B cell (primary cell): ENCODE measurements around the gene RPTOR. TPM values are rescaled to one million over a fixed set of nuclear protein-coding genes. Genes with fewer than 3 reads are reported as not detected.

Source experiments
- ATAC-seq: fragments of 200-7000 bp; cut with Tn5 transposase; one replicate; pipeline ENCODE4 v1.10.0; 2021; ENCODE audit warnings: low read depth, mild to moderate bottlenecking, moderate number of reproducible peaks, moderate library complexity
- CTCF ChIA-PET: fragments of 350-600 bp; sonication (Branson Sonifier 250); formaldehyde crosslinking; loops from one replicate; lab custom pipeline; 2021; ENCODE audit warnings: antibody characterized with exemption, inconsistent platforms; lab: Charles Lee
- POLR2A ChIA-PET: fragments of 350-600 bp; sonication (Branson Sonifier 250); formaldehyde crosslinking; loops from one replicate; lab custom pipeline; 2021; ENCODE audit warnings: antibody characterized with exemption; lab: Charles Lee
- DNase-seq: peaks from one replicate; pipeline ENCODE4 v3.0.0; 2013
- H2AFZ ChIP-seq: 2 replicates; pipeline ENCODE4 v1.6.1; 2012; ENCODE audit warnings: mild to moderate bottlenecking, low read depth, low read length; ENCODE audit not compliant: insufficient read depth, poor library complexity, severe bottlenecking
- H3K27ac ChIP-seq, 2 donors: 1 replicate in 1 of 2; 2 replicates in 1 of 2; pipeline ENCODE4 v1.5.1; 2012 to 2013; ENCODE audit warnings: low read length in 2 of 2, mild to moderate bottlenecking in 2 of 2, moderate library complexity in 1 of 2
- H3K27me3 ChIP-seq, 4 experiments: fragments of 200-600 bp in 1 of 4; sonication (generic) in 1 of 4; replicated peaks in 1 of 4; 1 replicate in 2 of 4; 2 replicates in 2 of 4; pipeline versions ENCODE4 v1.6.1 to v1.7.0; 2013 to 2016; ENCODE audit warnings: low read length in 3 of 4, mild to moderate bottlenecking in 2 of 4, mixed read lengths in 1 of 4, moderate library complexity in 1 of 4; ENCODE audit not compliant: insufficient read depth in 4 of 4, control insufficient read depth in 3 of 4; ENCODE audit errors: control extremely low read depth in 1 of 4
- H3K36me3 ChIP-seq, 2 experiments: replicated peaks in 1 of 2; 1 replicate in 1 of 2; 2 replicates in 1 of 2; pipeline versions ENCODE4 v1.6.1 to v1.7.1; 2013; ENCODE audit warnings: low read length in 1 of 2; ENCODE audit not compliant: insufficient read depth in 2 of 2, control insufficient read depth in 1 of 2; ENCODE audit errors: control extremely low read depth in 1 of 2, extremely low read depth in 1 of 2
- H3K4me1 ChIP-seq, 2 donors: fragments of 200-600 bp in 1 of 2; sonication (generic) in 1 of 2; 1 replicate in 1 of 2; 2 replicates in 1 of 2; pipeline versions ENCODE4 v1.5.1 to v1.6.1; 2013 to 2017; ENCODE audit warnings: low read length in 2 of 2; ENCODE audit not compliant: control insufficient read depth in 2 of 2, insufficient read depth in 2 of 2
- H3K4me2 ChIP-seq: replicated peaks from 2 replicates; pipeline ENCODE3; 2012; ENCODE audit warnings: mild to moderate bottlenecking, low read depth, low read length; ENCODE audit not compliant: poor library complexity, severe bottlenecking
- H3K4me3 ChIP-seq, 5 experiments: fragments of 200-600 bp in 1 of 5; sonication (generic) in 1 of 5; 1 replicate in 3 of 5; 2 replicates in 2 of 5; pipeline versions ENCODE4 v1.5.1 to v1.7.0; 2011 to 2016; ENCODE audit warnings: low read length in 4 of 5, mild to moderate bottlenecking in 4 of 5, low read depth in 2 of 5, control low read depth in 1 of 5, moderate library complexity in 1 of 5; ENCODE audit not compliant: insufficient read depth in 1 of 5; ENCODE audit errors: control extremely low read depth in 1 of 5, extremely low read depth in 1 of 5
- H3K79me2 ChIP-seq: fragments of 200-600 bp; sonication (generic); one replicate; pipeline ENCODE4 v1.6.0; 2016; ENCODE audit warnings: low read length; ENCODE audit not compliant: control insufficient read depth, insufficient read depth
- H3K9ac ChIP-seq: fragments of 200-600 bp; sonication (generic); 2 replicates; pipeline ENCODE4 v1.6.1; 2017; ENCODE audit warnings: mild to moderate bottlenecking, low read length, moderate library complexity
- H3K9me3 ChIP-seq, 3 donors: one replicate each; pipeline versions ENCODE4 v1.6.1 to v1.7.1; 2013; ENCODE audit warnings: low read length in 2 of 3; ENCODE audit not compliant: control insufficient read depth in 2 of 3, insufficient read depth in 1 of 3; ENCODE audit errors: control extremely low read depth in 1 of 3
- H4K20me1 ChIP-seq: 2 replicates; pipeline ENCODE4 v1.6.0; 2012; ENCODE audit warnings: mild to moderate bottlenecking, low read length; ENCODE audit not compliant: insufficient read depth, control insufficient read depth, poor library complexity, severe bottlenecking
- H3K27ac Mint-ChIP-seq: one replicate; pipeline ENCODE4 v1.8.0; 2021; ENCODE audit warnings: mixed read lengths
- H3K27me3 Mint-ChIP-seq: one replicate; pipeline ENCODE4 v1.8.0; 2021; ENCODE audit warnings: mixed read lengths
- H3K4me1 Mint-ChIP-seq: one replicate; pipeline ENCODE4 v1.8.0; 2021; ENCODE audit warnings: mixed read lengths
- H3K4me3 Mint-ChIP-seq: one replicate; pipeline ENCODE4 v1.8.0; 2021; ENCODE audit warnings: mixed read lengths
- H3K9me3 Mint-ChIP-seq: one replicate; pipeline ENCODE4 v1.8.0; 2022; ENCODE audit warnings: mixed read lengths; ENCODE audit not compliant: insufficient read depth
- CTCF ChIP-seq: fragments of 200-600 bp; IDR thresholded peaks from one replicate; pipeline ENCODE4 v1.8.0; 2022; ENCODE audit warnings: antibody characterized with exemption, mild to moderate bottlenecking
- EZH2 ChIP-seq: IDR thresholded peaks from 2 replicates; pipeline ENCODE4 v1.6.1; 2012; ENCODE audit warnings: borderline replicate concordance, low read depth, mild to moderate bottlenecking, moderate library complexity, low read length; ENCODE audit not compliant: insufficient read depth, poor library complexity, severe bottlenecking
- WGBS: methylation state at CpG from one replicate; pipeline ENCODE4 v1.1.5; 2013; ENCODE audit warnings: missing lambda C conversion rate; ENCODE audit not compliant: insufficient coverage; 5-methylcytosine and 5-hydroxymethylcytosine counted together
- intact Hi-C: fragments of 100-400 bp; cut with micrococcal nuclease; formaldehyde crosslinking; loops from one replicate; pipeline ENCODE4 v1.10.0; 2022
- polyA plus RNA-seq: library from polyadenylated mRNA; depleted of rRNA; stranded (reverse); fragments of >200 nt; gene quantifications from 2 replicates; pipeline ENCODE4 v1.2.3, GENCODE V29; 2012
- total RNA-seq, 2 donors: library from RNA; stranded (reverse); fragments of 120-200 nt in 1 of 2; gene quantifications; 1 replicate in 1 of 2; 2 replicates in 1 of 2; pipeline versions ENCODE4 v1.2.3 to v1.2.4, GENCODE V29; 2013 to 2022

RPTOR gene
- total and polyA plus RNA-seq, 2 donors (not counting 1 experiment from before 2014, with no cell fraction given), result 13.4 to 58.8 TPM

- H3K4me1 Mint-ChIP-seq, result peaks cover 6% of the 10 kb centered on the region
- Histone ChIP-seq H3K27me3 (no peaks in the 10 kb centered on the region), H3K4me1 (peaks cover 2 to 4% of the 10 kb centered on the region in 2 donors), H3K4me3 (no peak overlapping the region), H3K9ac (no peak overlapping the region), H3K27ac (no peak overlapping the region), H4K20me1 (no peaks in the 10 kb centered on the region), H3K9me3 (peaks cover 0 to 12% (median 0%) of the 10 kb centered on the region in 3 donors), H3K36me3 (peaks cover 0 to 18% of the 10 kb centered on the region in 2 experiments), H3K4me2 (no peak overlapping the region), H3K79me2 (no peaks in the 10 kb centered on the region), H2AFZ (no peak overlapping the region)
- DNase-seq, result no peak
- no peak overlapping the region for H3K27ac Mint-ChIP-seq
- H3K4me3 Mint-ChIP-seq, result no peak overlapping the region
- 92% methylated on average over 7 of the region's 11 CpGs for WGBS
- TF ChIP-seq EZH2 (no peak), CTCF (no peak)
- CTCF ChIA-PET, result interaction anchor here (1.0 kb wide), 1 partner anchor 120 kb away, joined by 3 read pairs; no protein-coding TSS in a partner anchor
- no peak for ATAC-seq
- H3K9me3 Mint-ChIP-seq, result no peaks in the 10 kb centered on the region
- intact Hi-C loops, result no loop called here
- POLR2A ChIA-PET, result no interaction called here
- no peaks in the 10 kb centered on the region for H3K27me3 Mint-ChIP-seq
Observed at GRCh38 chr17:80861418-80861815, 316.8 kb downstream of the RPTOR start.

GRCh38 chr17:80861892-80862291 is 317.3 kb downstream of the RPTOR start:
- WGBS, result 89% methylated on average over 8 of the region's 8 CpGs
- no peak overlapping the region for H3K4me2 ChIP-seq
- intact Hi-C loops, result no loop called here

More at GRCh38 chr17:80861892-80862291, 317.3 kb downstream of the RPTOR start:
- Mint-ChIP-seq H3K9me3 (no peaks in the 10 kb centered on the region), H3K4me3 (no peak overlapping the region), H3K4me1 (peaks cover 4% of the 10 kb centered on the region), H3K27ac (no peak overlapping the region), H3K27me3 (no peaks in the 10 kb centered on the region)
- DNase-seq, result no peak
- H3K9me3 ChIP-seq, result peaks cover 0 to 12% (median 0%) of the 10 kb centered on the region in 3 donors
- TF ChIP-seq CTCF (no peak), EZH2 (no peak)
- CTCF ChIA-PET, result interaction anchor here (1.0 kb wide), 1 partner anchor 120 kb away, joined by 3 read pairs; no protein-coding TSS in a partner anchor
- no peak for ATAC-seq
- H3K4me3 ChIP-seq, result no peak overlapping the region
- no peak overlapping the region for H3K27ac ChIP-seq
- H2AFZ ChIP-seq, result no peak overlapping the region
- peaks cover 4% of the 10 kb centered on the region in 2 donors for H3K4me1 ChIP-seq
- no peak overlapping the region for H3K9ac ChIP-seq
- no peaks in the 10 kb centered on the region for H4K20me1 ChIP-seq
- H3K36me3 ChIP-seq, result peaks cover 0 to 18% of the 10 kb centered on the region in 2 experiments
- POLR2A ChIA-PET, result no interaction called here
- H3K27me3 ChIP-seq, result no peaks in the 10 kb centered on the region
- no peaks in the 10 kb centered on the region for H3K79me2 ChIP-seq
